Right atrium auricular region (tissue), 2 donors: ENCODE results near the gene KIAA0040. TPM values are rescaled to one million over a fixed set of nuclear protein-coding genes. Genes with fewer than 3 reads are reported as not detected.

ENCODE experiments used
- DNase-seq: peaks from one replicate; pipeline ENCODE4 v3.0.0-alpha.2; 2019; ENCODE audit warnings: low spot score
- H3K27ac ChIP-seq, 2 donors: fragments of 200-600 bp; sonication (generic); 1 replicate in 1 of 2; 2 replicates in 1 of 2; pipeline ENCODE4 v1.5.1; 2016 to 2019
- H3K27me3 ChIP-seq, 2 donors: fragments of 200-600 bp; sonication (generic); one replicate each; pipeline versions ENCODE4 v1.5.1 to v1.6.0; 2017 to 2019
- H3K36me3 ChIP-seq: fragments of 200-600 bp; sonication (generic); one replicate; pipeline ENCODE4 v1.5.1; 2016
- H3K4me1 ChIP-seq, 2 donors: fragments of 200-600 bp; sonication (generic); one replicate each; pipeline versions ENCODE4 v1.5.1 to v1.6.0; 2017 to 2019
- H3K4me3 ChIP-seq, 2 donors: fragments of 200-600 bp; sonication (generic); 1 replicate in 1 of 2; 2 replicates in 1 of 2; pipeline ENCODE4 v1.5.1; 2017 to 2019; ENCODE audit warnings: mild to moderate bottlenecking in 1 of 2, moderate library complexity in 1 of 2
- H3K9me3 ChIP-seq, 2 donors: fragments of 200-600 bp; sonication (generic); one replicate each; pipeline ENCODE4 v1.5.1; 2019
- total RNA-seq, 2 donors: library from RNA; depleted of rRNA; stranded (reverse); fragments of >200 nt; gene quantifications; one replicate each; pipeline ENCODE4 v1.1.0, GENCODE V29; 2016
- TF ChIP-seq, protein P1 (sequence below), 2 donors: fragments of 200-600 bp; sonication (generic); IDR thresholded peaks; one replicate each; pipeline ENCODE4 v1.5.1; 2019; ENCODE audit warnings: antibody characterized with exemption in 2 of 2

Gene KIAA0040
- total RNA-seq, 2 donors from 2014 or later = 11.9 to 37.3 TPM

DNA sequence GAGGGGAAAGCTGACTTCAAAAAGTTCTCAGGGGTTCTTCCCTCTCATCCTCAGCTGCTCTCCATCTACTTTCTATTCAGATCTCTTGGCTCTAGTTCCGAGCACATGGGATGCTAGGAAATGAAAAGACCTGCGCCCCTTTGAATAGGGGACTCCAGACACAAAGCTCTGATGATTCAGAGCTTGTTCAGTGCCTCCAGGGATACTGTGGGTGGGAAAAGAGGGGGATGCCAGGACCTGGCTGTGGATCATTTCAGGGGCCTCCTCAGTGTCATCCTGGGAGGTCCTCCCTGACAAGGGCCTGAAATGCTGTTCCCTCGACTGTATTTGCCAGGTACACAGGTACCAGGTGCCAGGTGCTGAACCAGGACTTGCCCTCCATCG, 943 bp upstream of the KIAA0040 start:
- Histone ChIP-seq H3K36me3 (no peaks in the 10 kb centered on the region), H3K4me1 (peaks cover 0 to 41% of the 10 kb centered on the region in 2 donors), H3K27me3 (no peaks in the 10 kb centered on the region), H3K9me3 (no peaks in the 10 kb centered on the region), H3K27ac (peak overlapping the region; percentile 88 to 89), H3K4me3 (peak overlapping the region in 1 of 2 donors; percentile 65)
- TF ChIP-seq, protein P1, sequence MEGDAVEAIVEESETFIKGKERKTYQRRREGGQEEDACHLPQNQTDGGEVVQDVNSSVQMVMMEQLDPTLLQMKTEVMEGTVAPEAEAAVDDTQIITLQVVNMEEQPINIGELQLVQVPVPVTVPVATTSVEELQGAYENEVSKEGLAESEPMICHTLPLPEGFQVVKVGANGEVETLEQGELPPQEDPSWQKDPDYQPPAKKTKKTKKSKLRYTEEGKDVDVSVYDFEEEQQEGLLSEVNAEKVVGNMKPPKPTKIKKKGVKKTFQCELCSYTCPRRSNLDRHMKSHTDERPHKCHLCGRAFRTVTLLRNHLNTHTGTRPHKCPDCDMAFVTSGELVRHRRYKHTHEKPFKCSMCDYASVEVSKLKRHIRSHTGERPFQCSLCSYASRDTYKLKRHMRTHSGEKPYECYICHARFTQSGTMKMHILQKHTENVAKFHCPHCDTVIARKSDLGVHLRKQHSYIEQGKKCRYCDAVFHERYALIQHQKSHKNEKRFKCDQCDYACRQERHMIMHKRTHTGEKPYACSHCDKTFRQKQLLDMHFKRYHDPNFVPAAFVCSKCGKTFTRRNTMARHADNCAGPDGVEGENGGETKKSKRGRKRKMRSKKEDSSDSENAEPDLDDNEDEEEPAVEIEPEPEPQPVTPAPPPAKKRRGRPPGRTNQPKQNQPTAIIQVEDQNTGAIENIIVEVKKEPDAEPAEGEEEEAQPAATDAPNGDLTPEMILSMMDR (IDR thresholded peaks at IDR 0.05) = no peak
- no peak for DNase-seq

DNA sequence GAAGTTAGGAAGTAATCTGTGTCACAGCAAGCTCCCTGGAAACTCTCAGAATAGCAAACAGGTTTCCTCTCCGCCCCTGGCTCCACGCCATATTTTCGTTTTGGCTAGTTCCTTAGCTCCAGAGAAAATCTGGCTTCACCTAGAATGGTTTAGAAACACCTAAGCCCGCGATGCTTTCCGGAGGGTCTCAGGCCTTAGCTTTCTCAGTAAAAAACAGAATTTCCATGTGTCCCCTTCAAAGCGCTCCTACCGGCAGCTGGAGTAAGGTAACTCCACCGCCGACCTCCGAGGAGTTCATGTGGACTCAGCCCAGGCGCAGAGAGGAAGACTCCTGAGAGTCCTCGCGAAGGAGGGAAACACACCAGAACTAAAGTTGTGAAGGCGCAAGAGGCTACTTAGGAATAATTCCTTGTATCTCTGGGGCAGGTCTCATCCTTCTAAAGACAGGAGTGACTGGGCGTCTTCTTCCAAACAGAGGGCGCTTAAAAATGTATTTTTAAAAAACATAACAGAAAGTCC, 406 bp downstream of the KIAA0040 start:
- TF ChIP-seq, protein P1 (IDR thresholded peaks at IDR 0.05) = no peak
- peak; percentile 74 for DNase-seq
- no peaks in the 10 kb centered on the region for H3K36me3 ChIP-seq
- peak overlapping the region; percentile 58 to 65 for H3K4me3 ChIP-seq
- H3K27ac ChIP-seq = peak overlapping the region; percentile 88 to 89
- H3K27me3 ChIP-seq = no peaks in the 10 kb centered on the region
- H3K9me3 ChIP-seq = no peaks in the 10 kb centered on the region
- H3K4me1 ChIP-seq = peaks cover 0 to 46% of the 10 kb centered on the region in 2 donors

DNA sequence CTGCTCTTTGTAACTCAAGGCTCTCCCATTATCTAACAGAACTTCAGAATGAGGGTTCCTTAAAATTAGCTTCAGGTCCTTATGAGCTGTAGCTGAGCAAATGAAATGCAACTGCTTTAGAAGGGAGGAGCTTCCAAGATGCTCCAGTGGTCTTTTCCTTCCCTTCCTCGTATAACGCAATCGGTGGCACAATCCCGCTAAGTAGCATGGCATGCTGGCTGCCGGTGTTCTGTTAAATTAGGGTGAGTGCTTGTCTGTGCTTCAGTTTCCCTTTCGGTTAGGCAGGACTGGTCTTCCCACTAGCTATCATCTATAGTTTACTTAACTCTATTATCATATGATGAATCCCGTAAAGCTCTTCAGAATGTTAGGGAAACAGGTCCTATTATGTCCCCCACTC, 917 bp downstream of the KIAA0040 start:
- H3K4me1 ChIP-seq = peaks cover 0 to 51% of the 10 kb centered on the region in 2 donors
- no peak for DNase-seq

DNA sequence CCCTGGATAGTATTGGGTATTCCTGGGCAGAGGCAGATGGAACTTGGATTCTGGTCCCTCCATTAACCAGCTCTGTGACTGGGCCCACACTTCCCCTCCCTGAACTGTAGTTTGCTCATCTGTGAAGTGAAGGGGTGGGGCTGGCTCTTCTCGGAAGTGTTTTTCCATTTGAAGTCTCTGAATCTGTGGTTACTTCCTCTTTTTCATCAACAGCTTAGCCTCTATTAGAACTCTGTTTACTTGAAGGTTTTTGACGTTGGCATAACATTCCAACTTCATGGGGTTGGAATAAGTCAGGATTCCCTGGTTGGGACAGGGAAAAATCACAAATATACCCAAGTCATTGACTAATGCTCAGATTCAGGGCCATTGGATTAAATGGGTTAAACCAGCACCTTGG, 3.6 kb downstream of the KIAA0040 start:
- no peaks in the 10 kb centered on the region for H3K36me3 ChIP-seq
- no peaks in the 10 kb centered on the region for H3K9me3 ChIP-seq
- peaks cover 0 to 71% of the 10 kb centered on the region in 2 donors for H3K4me1 ChIP-seq
- TF ChIP-seq, protein P1 (IDR thresholded peaks at IDR 0.05) = no peak
- peak overlapping the region in 1 of 2 donors; percentile 43 for H3K27ac ChIP-seq
- H3K27me3 ChIP-seq = no peaks in the 10 kb centered on the region
- no peak overlapping the region for H3K4me3 ChIP-seq
- no peak for DNase-seq

More for the DNA sequence above, 917 bp downstream of the KIAA0040 start:
- H3K4me3 ChIP-seq = peak overlapping the region; percentile 58 to 65
- no peaks in the 10 kb centered on the region for H3K36me3 ChIP-seq
- peak overlapping the region; percentile 88 to 89 for H3K27ac ChIP-seq
- TF ChIP-seq, protein P1 (IDR thresholded peaks at IDR 0.05) = no peak
- no peaks in the 10 kb centered on the region for H3K9me3 ChIP-seq
- no peaks in the 10 kb centered on the region for H3K27me3 ChIP-seq

DNA sequence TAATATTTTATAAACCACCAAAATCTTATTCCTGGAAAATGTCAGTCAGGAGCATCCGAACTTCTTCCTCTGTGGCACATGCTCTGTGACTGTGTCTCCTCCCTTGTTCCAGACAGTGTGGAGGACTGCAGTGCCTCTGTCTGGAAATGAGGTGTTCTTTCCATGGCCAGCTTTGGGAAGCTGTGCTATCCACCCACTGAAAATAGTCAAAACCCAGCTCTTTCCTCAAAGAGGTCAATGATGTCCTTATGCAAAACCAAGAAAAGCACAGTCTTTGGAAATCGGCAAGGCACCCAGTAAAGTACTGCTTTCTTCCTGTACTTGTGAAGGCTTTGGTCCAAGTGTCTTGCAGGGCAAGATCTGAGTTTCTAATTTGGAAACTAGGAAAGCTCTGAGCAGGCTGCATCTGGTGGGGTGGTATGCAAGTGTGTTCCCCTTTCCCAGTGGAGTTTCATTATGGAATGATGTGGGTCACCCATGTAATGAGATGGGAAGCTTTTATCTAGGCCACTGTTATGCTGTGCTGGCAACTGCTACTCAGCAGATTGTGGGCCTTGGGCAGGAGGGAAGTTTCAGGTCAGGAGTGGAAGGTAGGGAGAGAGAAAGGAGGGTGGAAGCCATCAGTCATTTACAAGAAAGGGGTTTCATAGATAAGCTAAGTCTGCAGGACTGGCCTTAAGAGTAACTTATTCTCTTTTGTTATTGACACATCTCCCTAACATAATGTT, 6.0 kb downstream of the KIAA0040 start:
- Histone ChIP-seq H3K4me3 (no peak overlapping the region), H3K27ac (peak overlapping the region; percentile 10 to 12)
- TF ChIP-seq, protein P1 (IDR thresholded peaks at IDR 0.05) = no peak

More for the DNA sequence above, 6.0 kb downstream of the KIAA0040 start:
- Histone ChIP-seq H3K4me1 (peaks cover 0 to 60% of the 10 kb centered on the region in 2 donors), H3K27me3 (no peaks in the 10 kb centered on the region), H3K9me3 (no peaks in the 10 kb centered on the region), H3K36me3 (no peaks in the 10 kb centered on the region)
- no peak for DNase-seq
